CD4-positive, alpha-beta T cell (primary cell): Measurements from ENCODE around the gene MYBPC3. TPM values are rescaled to one million over a fixed set of nuclear protein-coding genes. Genes with fewer than 3 reads are reported as not detected.

Experiments used
- ATAC-seq: fragments of 200-7000 bp; cut with Tn5 transposase; one replicate; pipeline ENCODE4 v1.10.0; 2022; ENCODE audit warnings: mild to moderate bottlenecking; ENCODE audit not compliant: poor library complexity
- CTCF ChIA-PET: fragments of 350-600 bp; sonication (Branson Sonifier 250); formaldehyde crosslinking; loops from one replicate; lab custom pipeline; 2021; ENCODE audit warnings: antibody characterized with exemption, inconsistent platforms; lab: Charles Lee
- POLR2A ChIA-PET: fragments of 350-600 bp; sonication (Branson Sonifier 250); formaldehyde crosslinking; loops from one replicate; lab custom pipeline; 2021; ENCODE audit warnings: antibody characterized with exemption, inconsistent platforms; lab: Charles Lee
- DNase-seq, 14 experiments: peaks; one replicate each; pipeline ENCODE4 v3.0.0-alpha.2; 2013 to 2020; ENCODE audit warnings: mixed read lengths in 2 of 14
- H3K27ac ChIP-seq, 2 donors: one replicate each; pipeline versions ENCODE4 v1.5.1 to v1.7.0; 2013; ENCODE audit warnings: low read length in 2 of 2, low read depth in 1 of 2, mild to moderate bottlenecking in 1 of 2
- H3K27me3 ChIP-seq, 2 experiments: 1 replicate in 1 of 2; 2 replicates in 1 of 2; pipeline versions ENCODE4 v1.6.1 to v1.7.0; 2013; ENCODE audit warnings: low read length in 2 of 2, control low read depth in 1 of 2, mild to moderate bottlenecking in 1 of 2, moderate library complexity in 1 of 2; ENCODE audit not compliant: insufficient read depth in 2 of 2, control insufficient read depth in 1 of 2
- H3K36me3 ChIP-seq: one replicate; pipeline ENCODE4 v1.6.1; 2013; ENCODE audit warnings: low read length, control low read depth; ENCODE audit not compliant: insufficient read depth
- H3K4me1 ChIP-seq: one replicate; pipeline ENCODE4 v1.6.1; 2013; ENCODE audit warnings: low read length, control low read depth; ENCODE audit not compliant: insufficient read depth
- H3K4me3 ChIP-seq: one replicate; pipeline ENCODE4 v1.5.1; 2013; ENCODE audit warnings: mild to moderate bottlenecking, low read length, moderate library complexity
- H3K9me3 ChIP-seq, 2 experiments: 1 replicate in 1 of 2; 2 replicates in 1 of 2; pipeline versions ENCODE4 v1.6.1 to v1.7.0; 2013; ENCODE audit warnings: low read length in 2 of 2, mild to moderate bottlenecking in 2 of 2, control low read depth in 1 of 2, moderate library complexity in 1 of 2; ENCODE audit not compliant: control insufficient read depth in 1 of 2, insufficient read depth in 1 of 2
- H3K27ac Mint-ChIP-seq: one replicate; pipeline ENCODE4 v1.8.0; 2020; ENCODE audit warnings: mixed read lengths
- H3K27me3 Mint-ChIP-seq: one replicate; pipeline ENCODE4 v1.8.0; 2021; ENCODE audit warnings: mixed read lengths
- H3K36me3 Mint-ChIP-seq: one replicate; pipeline ENCODE4 v1.8.0; 2021; ENCODE audit warnings: low read depth, mixed read lengths
- H3K4me1 Mint-ChIP-seq: one replicate; pipeline ENCODE4 v1.8.0; 2021; ENCODE audit warnings: low read depth, mixed read lengths
- H3K4me3 Mint-ChIP-seq: one replicate; pipeline ENCODE4 v1.8.0; 2020; ENCODE audit warnings: mild to moderate bottlenecking, mixed read lengths
- H3K9me3 Mint-ChIP-seq: one replicate; pipeline ENCODE4 v1.8.0; 2020; ENCODE audit warnings: mixed read lengths
- intact Hi-C, 2 experiments: fragments of 100-400 bp; cut with DNase I in 1 of 2; cut with micrococcal nuclease in 1 of 2; formaldehyde crosslinking; loops; one replicate each; pipeline versions ENCODE4 v1.15.1 to v1.9.0; 2023 to 2025; cut with DNase I, micrococcal nuclease
- total RNA-seq, 174 experiments: library from RNA in 2 of 174; stranded (reverse) in 2 of 174; gene quantifications; one replicate each; pipeline ENCODE4 v1.2.3 and lab custom pipeline; 2021 to 2026
- TF ChIP-seq, protein P1 (sequence below): fragments of 200-600 bp; IDR thresholded peaks from one replicate; pipeline ENCODE4 v1.8.0; 2022; ENCODE audit warnings: antibody characterized with exemption, mild to moderate bottlenecking

Gene MYBPC3
- total RNA-seq, 2 experiments from 2014 or later = not detected

DNA sequence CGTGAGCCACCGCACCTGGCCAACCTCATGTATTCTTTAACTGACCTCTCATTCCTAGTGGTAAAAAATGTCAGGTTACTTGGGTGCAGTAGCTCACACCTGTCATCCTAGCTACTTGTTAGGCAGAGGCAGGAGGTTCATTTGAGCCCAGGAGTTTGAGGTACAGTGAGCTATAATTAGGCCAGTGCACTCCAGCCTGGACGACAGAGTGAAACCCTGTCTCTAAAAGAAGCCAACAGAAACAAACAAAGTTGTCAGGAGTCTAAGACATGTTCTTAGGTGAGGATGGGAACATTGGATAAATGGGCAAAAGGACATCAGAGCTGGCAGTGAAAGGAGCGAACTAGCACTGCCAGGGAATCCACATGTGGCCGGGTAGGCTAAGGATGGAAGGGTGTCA is 64.4 kb downstream of the MYBPC3 start:
- H3K4me1 ChIP-seq = no peaks in the 10 kb centered on the region
- Mint-ChIP-seq H3K27ac (no peak overlapping the region), H3K4me1 (no peaks in the 10 kb centered on the region), H3K36me3 (peaks cover 99% of the 10 kb centered on the region), H3K27me3 (no peaks in the 10 kb centered on the region), H3K9me3 (no peaks in the 10 kb centered on the region), H3K4me3 (no peak overlapping the region)
- POLR2A ChIA-PET = no interaction called here
- no peak overlapping the region for H3K4me3 ChIP-seq
- intact Hi-C loops = no loop called here
- ATAC-seq (no peak), DNase-seq (no peak)
- CTCF ChIA-PET = no interaction called here
- TF ChIP-seq, protein P1, sequence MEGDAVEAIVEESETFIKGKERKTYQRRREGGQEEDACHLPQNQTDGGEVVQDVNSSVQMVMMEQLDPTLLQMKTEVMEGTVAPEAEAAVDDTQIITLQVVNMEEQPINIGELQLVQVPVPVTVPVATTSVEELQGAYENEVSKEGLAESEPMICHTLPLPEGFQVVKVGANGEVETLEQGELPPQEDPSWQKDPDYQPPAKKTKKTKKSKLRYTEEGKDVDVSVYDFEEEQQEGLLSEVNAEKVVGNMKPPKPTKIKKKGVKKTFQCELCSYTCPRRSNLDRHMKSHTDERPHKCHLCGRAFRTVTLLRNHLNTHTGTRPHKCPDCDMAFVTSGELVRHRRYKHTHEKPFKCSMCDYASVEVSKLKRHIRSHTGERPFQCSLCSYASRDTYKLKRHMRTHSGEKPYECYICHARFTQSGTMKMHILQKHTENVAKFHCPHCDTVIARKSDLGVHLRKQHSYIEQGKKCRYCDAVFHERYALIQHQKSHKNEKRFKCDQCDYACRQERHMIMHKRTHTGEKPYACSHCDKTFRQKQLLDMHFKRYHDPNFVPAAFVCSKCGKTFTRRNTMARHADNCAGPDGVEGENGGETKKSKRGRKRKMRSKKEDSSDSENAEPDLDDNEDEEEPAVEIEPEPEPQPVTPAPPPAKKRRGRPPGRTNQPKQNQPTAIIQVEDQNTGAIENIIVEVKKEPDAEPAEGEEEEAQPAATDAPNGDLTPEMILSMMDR = no peak
- H3K36me3 ChIP-seq = peaks cover 90% of the 10 kb centered on the region
- H3K27ac ChIP-seq = no peak overlapping the region
- no peaks in the 10 kb centered on the region for H3K27me3 ChIP-seq
- no peaks in the 10 kb centered on the region for H3K9me3 ChIP-seq

DNA sequence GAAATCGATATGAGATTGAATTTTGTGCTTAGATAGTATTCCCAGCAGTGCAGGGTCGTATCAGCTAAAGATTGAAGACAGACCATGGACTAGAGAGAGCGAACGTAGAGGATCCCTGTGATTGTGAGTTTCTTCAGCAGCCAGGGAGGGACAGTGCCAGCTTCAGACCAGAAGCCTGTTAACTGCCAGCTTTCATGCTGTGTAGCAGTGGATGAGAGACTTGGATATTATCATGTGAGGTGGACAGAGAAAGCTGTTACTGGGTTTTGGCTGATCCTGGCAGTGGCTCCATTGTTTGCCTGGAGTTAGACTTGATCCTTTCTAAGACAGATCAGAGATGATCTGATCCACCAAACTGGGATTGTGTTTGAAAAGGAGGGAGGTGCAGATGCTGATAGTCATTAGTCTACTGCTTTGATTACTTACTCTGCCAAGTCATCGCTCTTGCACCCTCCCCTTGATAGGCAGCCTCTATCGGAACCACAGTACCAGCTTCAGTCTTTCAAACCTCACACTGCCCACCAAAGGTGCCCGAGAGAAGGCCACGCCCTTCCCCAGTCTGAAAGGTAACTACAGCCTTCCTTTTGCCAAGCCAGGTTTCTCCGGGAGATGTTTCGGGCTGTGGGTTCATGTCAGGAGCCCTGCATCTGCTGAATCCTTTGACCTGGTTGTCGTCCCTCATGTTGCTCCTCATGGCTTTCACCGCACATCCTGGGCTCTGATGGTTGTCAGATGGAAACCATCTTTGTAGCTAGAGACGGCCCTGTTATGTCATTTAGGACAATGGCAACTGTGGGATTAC is 66.3 kb downstream of the MYBPC3 start:
- Mint-ChIP-seq H3K4me1 (no peaks in the 10 kb centered on the region), H3K27ac (no peak overlapping the region), H3K4me3 (no peak overlapping the region), H3K9me3 (no peaks in the 10 kb centered on the region), H3K27me3 (no peaks in the 10 kb centered on the region), H3K36me3 (peaks cover 97% of the 10 kb centered on the region)
- no peak overlapping the region for H3K27ac ChIP-seq
- no peaks in the 10 kb centered on the region for H3K27me3 ChIP-seq
- H3K4me3 ChIP-seq = no peak overlapping the region
- DNase-seq (no peak), ATAC-seq (no peak)
- TF ChIP-seq, protein P1 = no peak
- ChIA-PET POLR2A (interaction anchor here (0.7 kb wide), 1 partner anchor 16 kb away, joined by 4 read pairs; the partner anchor contains the start of gene MADD), CTCF (no interaction called here)
- no peaks in the 10 kb centered on the region for H3K9me3 ChIP-seq
- H3K36me3 ChIP-seq = peaks cover 87% of the 10 kb centered on the region
- H3K4me1 ChIP-seq = no peaks in the 10 kb centered on the region
- intact Hi-C loops = no loop called here

DNA sequence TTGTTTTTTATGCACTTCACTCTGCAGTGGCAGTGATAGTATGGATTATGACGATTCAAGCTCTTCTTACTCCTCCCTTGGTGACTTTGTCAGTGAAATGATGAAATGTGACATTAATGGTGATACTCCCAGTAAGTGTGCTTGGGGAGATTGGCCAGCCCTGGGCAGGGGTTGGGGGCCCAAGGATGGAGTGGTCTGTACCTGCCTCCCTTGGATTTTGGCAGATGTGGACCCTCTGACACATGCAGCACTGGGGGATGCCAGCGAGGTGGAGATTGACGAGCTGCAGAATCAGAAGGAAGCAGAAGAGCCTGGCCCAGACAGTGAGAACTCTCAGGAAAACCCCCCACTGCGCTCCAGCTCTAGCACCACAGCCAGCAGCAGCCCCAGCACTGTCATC is 68.4 kb downstream of the MYBPC3 start:
- ATAC-seq (no peak), DNase-seq (no peak)
- Histone ChIP-seq H3K4me1 (no peaks in the 10 kb centered on the region), H3K27me3 (no peaks in the 10 kb centered on the region), H3K27ac (no peak overlapping the region), H3K36me3 (peaks cover 84% of the 10 kb centered on the region), H3K4me3 (no peak overlapping the region), H3K9me3 (no peaks in the 10 kb centered on the region)
- H3K36me3 Mint-ChIP-seq = peaks cover 97% of the 10 kb centered on the region
- H3K4me3 Mint-ChIP-seq = no peak overlapping the region
- H3K9me3 Mint-ChIP-seq = no peaks in the 10 kb centered on the region
- no peaks in the 10 kb centered on the region for H3K4me1 Mint-ChIP-seq
- H3K27ac Mint-ChIP-seq = no peak overlapping the region
- ChIA-PET POLR2A (interaction anchor here (1.0 kb wide), 1 partner anchor 14 kb away, joined by 3 read pairs; the partner anchor contains the start of gene MADD), CTCF (no interaction called here)
- TF ChIP-seq, protein P1 = no peak
- H3K27me3 Mint-ChIP-seq = no peaks in the 10 kb centered on the region
- intact Hi-C loops = no loop called here
